H9 (cell line): Measurements from ENCODE around the gene SMTNL2. TPM values are rescaled to one million over a fixed set of nuclear protein-coding genes. Genes with fewer than 3 reads are reported as not detected.

ENCODE experiments used
- DNase-seq: peaks from one replicate; pipeline ENCODE4 v3.0.0-alpha.2; 2017
- H2AFZ ChIP-seq: one replicate; pipeline ENCODE4 v1.6.1; 2013; ENCODE audit warnings: mild to moderate bottlenecking, low read length, control low read depth, moderate library complexity
- H2AK5ac ChIP-seq: 2 replicates; pipeline ENCODE4 v1.6.1; 2013; ENCODE audit warnings: low read length, control low read depth, mixed read lengths; ENCODE audit not compliant: insufficient read length
- H2BK120ac ChIP-seq: one replicate; pipeline ENCODE4 v1.6.1; 2013; ENCODE audit warnings: low read depth, mild to moderate bottlenecking, low read length, control low read depth, inconsistent platforms; ENCODE audit not compliant: poor library complexity, severe bottlenecking
- H2BK12ac ChIP-seq: 2 replicates; pipeline ENCODE4 v1.6.1; 2013; ENCODE audit warnings: low read length, control low read depth, mixed read lengths, low read depth; ENCODE audit not compliant: insufficient read length
- H2BK15ac ChIP-seq: 2 replicates; pipeline ENCODE4 v1.6.1; 2013; ENCODE audit warnings: low read depth, low read length, control low read depth
- H2BK20ac ChIP-seq: one replicate; pipeline ENCODE4 v1.6.1; 2013; ENCODE audit warnings: low read depth, mild to moderate bottlenecking, low read length, control low read depth, inconsistent platforms; ENCODE audit not compliant: poor library complexity, severe bottlenecking
- H2BK5ac ChIP-seq: 2 replicates; pipeline ENCODE4 v1.6.1; 2013; ENCODE audit warnings: low read length, control low read depth, mixed read lengths; ENCODE audit not compliant: insufficient read length
- H3K14ac ChIP-seq: 2 replicates; pipeline ENCODE4 v1.6.1; 2013; ENCODE audit warnings: low read length, control low read depth; ENCODE audit not compliant: insufficient read depth
- H3K18ac ChIP-seq: 2 replicates; pipeline ENCODE4 v1.6.1; 2013; ENCODE audit warnings: low read depth, mild to moderate bottlenecking, mixed read lengths, low read length, control low read depth; ENCODE audit not compliant: insufficient read length
- H3K23ac ChIP-seq: 2 replicates; pipeline ENCODE4 v1.6.1; 2013; ENCODE audit warnings: low read length, control low read depth, mixed read lengths, low read depth; ENCODE audit not compliant: insufficient read length
- H3K23me2 ChIP-seq: 2 replicates; pipeline ENCODE4 v1.6.1; 2013; ENCODE audit warnings: low read depth, mild to moderate bottlenecking, mixed read lengths, low read length, control low read depth; ENCODE audit not compliant: insufficient read length, poor library complexity, severe bottlenecking
- H3K27ac ChIP-seq: 2 replicates; pipeline ENCODE4 v1.5.1; 2013; ENCODE audit warnings: low read length, control low read depth, mixed read lengths, low read depth; ENCODE audit not compliant: insufficient read length
- H3K27me3 ChIP-seq: 2 replicates; pipeline ENCODE4 v1.6.1; 2013; ENCODE audit warnings: low read length, control low read depth, inconsistent platforms; ENCODE audit not compliant: insufficient read depth
- H3K4ac ChIP-seq: 2 replicates; pipeline ENCODE4 v1.6.1; 2013; ENCODE audit warnings: low read depth, mild to moderate bottlenecking, control low read depth, inconsistent platforms, low read length, moderate library complexity
- H3K4me1 ChIP-seq: 2 replicates; pipeline ENCODE4 v1.6.1; 2013; ENCODE audit warnings: low read length, control low read depth, inconsistent platforms; ENCODE audit not compliant: insufficient read depth
- H3K4me2 ChIP-seq: 2 replicates; pipeline ENCODE4 v1.6.1; 2013; ENCODE audit warnings: low read length, control low read depth, mixed read lengths; ENCODE audit not compliant: insufficient read length, insufficient read depth
- H3K56ac ChIP-seq: 2 replicates; pipeline ENCODE4 v1.6.1; 2013; ENCODE audit warnings: low read depth, mild to moderate bottlenecking, mixed read lengths, low read length, control low read depth; ENCODE audit not compliant: insufficient read length
- H3K79me1 ChIP-seq: 2 replicates; pipeline ENCODE4 v1.6.1; 2013; ENCODE audit warnings: low read depth, mild to moderate bottlenecking, moderate library complexity, low read length, control low read depth, inconsistent platforms; ENCODE audit not compliant: insufficient read depth, poor library complexity, severe bottlenecking
- H3K79me2 ChIP-seq: 2 replicates; pipeline ENCODE4 v1.6.1; 2013; ENCODE audit warnings: low read length, control low read depth, inconsistent platforms; ENCODE audit not compliant: insufficient read depth
- H3K9ac ChIP-seq: 2 replicates; pipeline ENCODE4 v1.6.1; 2013; ENCODE audit warnings: low read length, control low read depth, mixed read lengths; ENCODE audit not compliant: insufficient read length; ENCODE audit errors: extremely low read depth
- H3K9me3 ChIP-seq: one replicate; pipeline ENCODE4 v1.6.1; 2013; ENCODE audit warnings: low read depth, low read length, inconsistent platforms; ENCODE audit not compliant: control insufficient read depth
- H3T11ph ChIP-seq: one replicate; pipeline ENCODE4 v1.6.1; 2013; ENCODE audit warnings: mild to moderate bottlenecking, low read length, control low read depth, inconsistent platforms
- H4K20me1 ChIP-seq: one replicate; pipeline ENCODE4 v1.6.1; 2013; ENCODE audit not compliant: control insufficient read depth, insufficient read length, insufficient read depth
- H4K5ac ChIP-seq: 2 replicates; pipeline ENCODE4 v1.6.1; 2013; ENCODE audit warnings: low read depth, mild to moderate bottlenecking, mixed read lengths, low read length, control low read depth; ENCODE audit not compliant: insufficient read length
- H4K8ac ChIP-seq: replicated peaks from 2 replicates; pipeline ENCODE4 v1.6.1; 2013; ENCODE audit warnings: low read length, control low read depth, mixed read lengths, low read depth; ENCODE audit not compliant: insufficient read length
- H4K91ac ChIP-seq: 2 replicates; pipeline ENCODE4 v1.6.1; 2013; ENCODE audit warnings: low read depth, mild to moderate bottlenecking, moderate library complexity, mixed read lengths, low read length, control low read depth; ENCODE audit not compliant: insufficient read length
- H3K27ac Mint-ChIP-seq, 3 experiments: 2 replicates in 2 of 3; 3 replicates in 1 of 3; pipeline ENCODE4 v1.8.0; 2020 to 2021; ENCODE audit warnings: mixed read lengths in 3 of 3, mild to moderate bottlenecking in 1 of 3, moderate library complexity in 1 of 3
- H3K27me3 Mint-ChIP-seq: 2 replicates; pipeline ENCODE4 v1.8.0; 2021; ENCODE audit warnings: low read depth, mild to moderate bottlenecking, moderate library complexity, mixed read lengths
- H3K36me3 Mint-ChIP-seq, 3 experiments: 2 replicates in 2 of 3; 3 replicates in 1 of 3; pipeline ENCODE4 v1.8.0; 2020 to 2021; ENCODE audit warnings: low read depth in 3 of 3, mixed read lengths in 3 of 3; ENCODE audit not compliant: insufficient read depth in 1 of 3
- H3K4me1 Mint-ChIP-seq, 2 experiments: 2 replicates each; pipeline ENCODE4 v1.8.0; 2020; ENCODE audit warnings: mixed read lengths in 2 of 2
- H3K4me3 Mint-ChIP-seq, 2 experiments: 2 replicates in 1 of 2; 3 replicates in 1 of 2; pipeline ENCODE4 v1.8.0; 2020 to 2021; ENCODE audit warnings: mild to moderate bottlenecking in 2 of 2, mixed read lengths in 2 of 2, moderate library complexity in 1 of 2
- H3K9me3 Mint-ChIP-seq, 2 experiments: 2 replicates in 1 of 2; 3 replicates in 1 of 2; pipeline ENCODE4 v1.8.0; 2020; ENCODE audit warnings: mild to moderate bottlenecking in 2 of 2, mixed read lengths in 2 of 2, moderate library complexity in 1 of 2
- WGBS: extraction: QIAGEN DNeasy Blood & Tissue Kit; methylation state at CpG from one replicate; pipeline ENCODE4 v1.1.7; 2013; ENCODE audit warnings: missing lambda C conversion rate, low lambda C conversion rate, mixed read lengths; ENCODE audit not compliant: insufficient read length; ENCODE audit errors: extremely low coverage; 5-methylcytosine and 5-hydroxymethylcytosine counted together
- total RNA-seq: library from RNA; stranded (reverse); gene quantifications from 2 replicates; pipeline ENCODE4 v1.2.1, GENCODE V29; 2021
- TF ChIP-seq, protein P1 (sequence below): fragments of 200-600 bp; sonication (generic); conservative IDR thresholded peaks from 3 replicates; pipeline ENCODE4 v1.8.0; 2021; ENCODE audit warnings: antibody characterized with exemption, mild to moderate bottlenecking

SMTNL2 gene
- total RNA-seq, 1 experiment from 2014 or later = 0.77 TPM

DNA sequence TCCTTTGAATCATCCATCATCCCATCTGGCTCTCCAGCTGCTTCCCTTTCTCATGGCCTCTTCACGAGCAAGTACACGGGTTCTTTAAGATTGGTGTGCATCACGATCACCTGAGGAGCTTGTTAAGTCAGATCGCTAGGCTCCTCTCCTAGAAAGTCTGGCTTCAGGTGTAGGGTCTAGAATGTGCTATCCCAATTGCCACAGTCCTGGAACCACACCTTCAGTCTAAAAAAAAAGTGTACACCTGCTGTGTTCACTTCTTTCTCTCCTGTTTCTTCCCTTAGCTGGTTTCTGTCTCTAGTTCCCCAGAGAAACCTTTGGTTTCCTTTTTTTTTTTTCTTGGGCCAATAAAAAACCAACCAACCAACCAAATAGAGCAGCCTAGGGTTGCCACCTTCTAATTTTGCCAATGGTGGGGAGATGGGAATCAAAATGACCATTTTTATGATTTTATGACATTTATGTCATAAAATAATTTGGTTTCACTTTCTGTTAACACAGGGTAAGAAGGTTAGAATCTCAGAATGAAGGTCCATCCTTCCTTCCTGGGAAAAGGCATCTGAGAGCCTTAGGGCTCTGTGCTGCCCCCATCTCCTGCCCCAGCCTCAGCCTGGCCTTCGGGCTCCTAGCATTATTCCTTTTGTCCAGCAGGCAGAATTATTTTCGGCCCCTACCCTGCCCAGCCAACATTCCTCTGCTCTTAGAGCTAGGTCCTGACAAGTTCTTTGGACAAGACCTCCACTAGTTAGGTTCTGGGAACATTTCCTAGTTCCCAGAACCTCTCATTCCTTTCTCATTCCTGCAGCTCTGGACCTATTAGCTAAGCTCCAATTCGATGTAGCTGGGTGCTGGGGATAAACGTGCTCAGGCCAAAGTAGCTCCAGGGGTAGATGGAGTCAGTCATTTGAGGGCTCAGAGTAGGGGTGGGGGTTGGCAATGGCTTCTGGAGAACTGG lies 22.0 kb upstream of the SMTNL2 start:
- no peak overlapping the region for H2BK12ac ChIP-seq
- H3K79me1 ChIP-seq = no peaks in the 10 kb centered on the region
- no peaks in the 10 kb centered on the region for H3K9me3 ChIP-seq
- no peak overlapping the region for H3K4ac ChIP-seq
- no peaks in the 10 kb centered on the region for H3K36me3 Mint-ChIP-seq
- no peak overlapping the region for H3K4me2 ChIP-seq
- no peak overlapping the region for H3K18ac ChIP-seq
- H3K27me3 Mint-ChIP-seq = peaks cover 17% of the 10 kb centered on the region
- no peak overlapping the region for H3K27ac ChIP-seq
- no peaks in the 10 kb centered on the region for H3K4me1 ChIP-seq
- H3K27me3 ChIP-seq = no peaks in the 10 kb centered on the region
- H3T11ph ChIP-seq = no peak overlapping the region
- H3K27ac Mint-ChIP-seq = no peak overlapping the region; a peak in 2 of 7 replicates
- H2BK15ac ChIP-seq = no peak overlapping the region
- H4K20me1 ChIP-seq = no peaks in the 10 kb centered on the region
- H3K9me3 Mint-ChIP-seq = no peaks in the 10 kb centered on the region
- H3K4me1 Mint-ChIP-seq = peaks cover 21 to 25% of the 10 kb centered on the region in 2 experiments
- H3K14ac ChIP-seq = no peak overlapping the region
- no peak overlapping the region for H2AFZ ChIP-seq
- no peak overlapping the region for H3K23ac ChIP-seq
- no peak overlapping the region for H4K8ac ChIP-seq
- no peak for DNase-seq
- TF ChIP-seq, protein P1, sequence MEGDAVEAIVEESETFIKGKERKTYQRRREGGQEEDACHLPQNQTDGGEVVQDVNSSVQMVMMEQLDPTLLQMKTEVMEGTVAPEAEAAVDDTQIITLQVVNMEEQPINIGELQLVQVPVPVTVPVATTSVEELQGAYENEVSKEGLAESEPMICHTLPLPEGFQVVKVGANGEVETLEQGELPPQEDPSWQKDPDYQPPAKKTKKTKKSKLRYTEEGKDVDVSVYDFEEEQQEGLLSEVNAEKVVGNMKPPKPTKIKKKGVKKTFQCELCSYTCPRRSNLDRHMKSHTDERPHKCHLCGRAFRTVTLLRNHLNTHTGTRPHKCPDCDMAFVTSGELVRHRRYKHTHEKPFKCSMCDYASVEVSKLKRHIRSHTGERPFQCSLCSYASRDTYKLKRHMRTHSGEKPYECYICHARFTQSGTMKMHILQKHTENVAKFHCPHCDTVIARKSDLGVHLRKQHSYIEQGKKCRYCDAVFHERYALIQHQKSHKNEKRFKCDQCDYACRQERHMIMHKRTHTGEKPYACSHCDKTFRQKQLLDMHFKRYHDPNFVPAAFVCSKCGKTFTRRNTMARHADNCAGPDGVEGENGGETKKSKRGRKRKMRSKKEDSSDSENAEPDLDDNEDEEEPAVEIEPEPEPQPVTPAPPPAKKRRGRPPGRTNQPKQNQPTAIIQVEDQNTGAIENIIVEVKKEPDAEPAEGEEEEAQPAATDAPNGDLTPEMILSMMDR = no peak
- H3K4me3 Mint-ChIP-seq = no peak overlapping the region
- no peak overlapping the region for H2AK5ac ChIP-seq
- H3K9ac ChIP-seq = no peak overlapping the region
- H2BK5ac ChIP-seq = no peak overlapping the region
- no peak overlapping the region for H4K5ac ChIP-seq
- H2BK20ac ChIP-seq = no peak overlapping the region
- H4K91ac ChIP-seq = no peak overlapping the region
- H3K56ac ChIP-seq = no peak overlapping the region
- no peak overlapping the region for H2BK120ac ChIP-seq
- no peaks in the 10 kb centered on the region for H3K79me2 ChIP-seq
- no CpG with 5 or more reads among the region's 8 CpGs for WGBS
- no peaks in the 10 kb centered on the region for H3K23me2 ChIP-seq
